Neural cell (in vitro differentiated cells): ENCODE measurements around the gene ACBD6. TPM values are rescaled to one million over a fixed set of nuclear protein-coding genes. Genes with fewer than 3 reads are reported as not detected.

Experiments used
- H2AFZ ChIP-seq: fragments of 200-600, 300-800 bp; sonication (generic), shearing (Covaris generic); 2 replicates; pipeline ENCODE4 v1.6.0; 2014; ENCODE audit warnings: low read depth, mild to moderate bottlenecking, antibody characterized with exemption, low read length, moderate library complexity
- H3F3A ChIP-seq: fragments of 200-600 bp; shearing (Covaris generic); 2 replicates; pipeline ENCODE4 v1.6.1; 2016; ENCODE audit warnings: mild to moderate bottlenecking, moderate library complexity, mixed read lengths, antibody characterized with exemption, low read length; ENCODE audit not compliant: insufficient read depth, poor library complexity, severe bottlenecking
- H3K27ac ChIP-seq: fragments of 200-600, 300-800 bp; sonication (generic), shearing (Covaris generic); 2 replicates; pipeline ENCODE4 v1.5.1; 2014; ENCODE audit warnings: mild to moderate bottlenecking, low read length, moderate library complexity
- H3K27me3 ChIP-seq: fragments of 300-800, 200-600 bp; sonication (generic), shearing (Covaris generic); 2 replicates; pipeline ENCODE4 v1.6.0; 2014; ENCODE audit warnings: mild to moderate bottlenecking, low read depth, low read length, moderate library complexity; ENCODE audit not compliant: insufficient read depth
- H3K36me3 ChIP-seq: fragments of 300-800, 200-600 bp; sonication (generic), shearing (Covaris generic); 2 replicates; pipeline ENCODE4 v1.5.1; 2014; ENCODE audit warnings: mild to moderate bottlenecking, antibody characterized with exemption, low read length, moderate library complexity; ENCODE audit not compliant: insufficient read depth
- H3K4me2 ChIP-seq: fragments of 300-800, 200-600 bp; sonication (generic), shearing (Covaris generic); 2 replicates; pipeline ENCODE4 v1.6.0; 2014; ENCODE audit warnings: mild to moderate bottlenecking, low read length
- H3K4me3 ChIP-seq: fragments of 300-800, 200-600 bp; sonication (generic), shearing (Covaris generic); 2 replicates; pipeline ENCODE4 v1.5.1; 2014; ENCODE audit warnings: mild to moderate bottlenecking, low read length, moderate library complexity
- H3K79me2 ChIP-seq: fragments of 200-600 bp; shearing (Covaris generic); replicated peaks from 2 replicates; pipeline ENCODE4 v1.6.0; 2014; ENCODE audit warnings: mild to moderate bottlenecking, low read length, moderate library complexity; ENCODE audit not compliant: insufficient read depth
- H3K9ac ChIP-seq: fragments of 300-800, 200-600 bp; sonication (generic), shearing (Covaris generic); 2 replicates; pipeline ENCODE4 v1.6.1; 2016; ENCODE audit warnings: mild to moderate bottlenecking, low read length, mixed read lengths
- H3K9me2 ChIP-seq: fragments of 200-600 bp; shearing (Covaris generic); 2 replicates; pipeline ENCODE4 v1.6.1; 2016; ENCODE audit warnings: mild to moderate bottlenecking, low read length, mixed read lengths; ENCODE audit not compliant: insufficient read depth
- H3K9me3 ChIP-seq: fragments of 200-600, 300-800 bp; sonication (generic), shearing (Covaris generic); 2 replicates; pipeline ENCODE4 v1.6.1; 2016; ENCODE audit warnings: mild to moderate bottlenecking, mixed run types, low read length, moderate library complexity, mixed read lengths
- H4K20me1 ChIP-seq: fragments of 200-600 bp; shearing (Covaris generic); 2 replicates; pipeline ENCODE4 v1.6.1; 2016; ENCODE audit warnings: mild to moderate bottlenecking, mixed run types; ENCODE audit not compliant: insufficient read depth
- CTCF ChIP-seq: fragments of 450-650 bp; IDR thresholded peaks from 2 replicates; pipeline ENCODE4 v1.5.1; 2014; ENCODE audit warnings: antibody characterized with exemption, mild to moderate bottlenecking, moderate library complexity; ENCODE audit not compliant: poor library complexity, severe bottlenecking
- EP300 ChIP-seq: fragments of 450-650 bp; conservative IDR thresholded peaks from 2 replicates; pipeline ENCODE4 v1.6.1; 2014; ENCODE audit warnings: antibody characterized with exemption, mild to moderate bottlenecking, moderate library complexity; ENCODE audit not compliant: poor library complexity, severe bottlenecking
- EZH2 ChIP-seq: fragments of 200-600, 300-800 bp; shearing (Covaris generic), sonication (generic); IDR thresholded peaks from 2 replicates; pipeline ENCODE4 v1.6.1; 2014; ENCODE audit warnings: antibody characterized with exemption, low read length, borderline replicate concordance, mild to moderate bottlenecking; ENCODE audit not compliant: insufficient read depth, poor library complexity, severe bottlenecking
- MXI1 ChIP-seq: fragments of 450-650 bp; conservative IDR thresholded peaks from 2 replicates; pipeline ENCODE4 v1.6.1; 2014; ENCODE audit warnings: antibody characterized with exemption, mild to moderate bottlenecking; ENCODE audit not compliant: poor library complexity, severe bottlenecking
- POLR2AphosphoS5 ChIP-seq: IDR thresholded peaks from 2 replicates; pipeline ENCODE4 v1.6.1; 2012
- RAD21 ChIP-seq: fragments of 450-650 bp; conservative IDR thresholded peaks from 2 replicates; pipeline ENCODE4 v1.6.1; 2014; ENCODE audit warnings: antibody characterized with exemption, mild to moderate bottlenecking, moderate library complexity
- REST ChIP-seq: IDR thresholded peaks from 2 replicates; pipeline ENCODE4 v1.6.1; 2012; ENCODE audit warnings: borderline replicate concordance
- SMC3 ChIP-seq: fragments of 450-650 bp; conservative IDR thresholded peaks from 2 replicates; pipeline ENCODE4 v1.6.1; 2014; ENCODE audit warnings: antibody characterized with exemption, mild to moderate bottlenecking, moderate library complexity; ENCODE audit not compliant: poor library complexity
- TAF1 ChIP-seq: IDR thresholded peaks from 2 replicates; pipeline ENCODE4 v1.6.1; 2012; ENCODE audit warnings: low read depth
- polyA plus RNA-seq: library from polyadenylated mRNA; depleted of rRNA; stranded (reverse); fragments of >200 nt; gene quantifications from 2 replicates; pipeline ENCODE4 v1.2.3, GENCODE V29; 2014

ACBD6 gene
- polyA plus RNA-seq, 1 donor from 2014 or later: 92.4 TPM

- no peaks in the 10 kb centered on the region for H4K20me1 ChIP-seq
- H3K4me3 ChIP-seq: no peak overlapping the region
- H3K36me3 ChIP-seq: no peaks in the 10 kb centered on the region
- peaks cover 2% of the 10 kb centered on the region for H3F3A ChIP-seq
- H3K4me2 ChIP-seq: no peak overlapping the region
- no peaks in the 10 kb centered on the region for H3K9me3 ChIP-seq
- H3K79me2 ChIP-seq: peaks cover 42% of the 10 kb centered on the region
- TF ChIP-seq TAF1 (no peak), MXI1 (no peak), POLR2AphosphoS5 (no peak), REST (no peak), EZH2 (no peak), RAD21 (no peak), EP300 (no peak), CTCF (no peak), SMC3 (no peak)
- no peaks in the 10 kb centered on the region for H3K27me3 ChIP-seq
- H3K27ac ChIP-seq: no peak overlapping the region
- no peak overlapping the region for H3K9ac ChIP-seq
- H2AFZ ChIP-seq: no peak overlapping the region
- H3K9me2 ChIP-seq: no peaks in the 10 kb centered on the region
Observed at GRCh38 chr1:180497826-180498225, 4.6 kb downstream of the ACBD6 start.

- Histone ChIP-seq H3K4me3 (no peak overlapping the region), H3K9me2 (no peaks in the 10 kb centered on the region), H4K20me1 (no peaks in the 10 kb centered on the region), H3K4me2 (no peak overlapping the region), H3K27ac (no peak overlapping the region), H3K79me2 (peaks cover 19% of the 10 kb centered on the region), H3K9me3 (no peaks in the 10 kb centered on the region), H2AFZ (no peak overlapping the region), H3K9ac (no peak overlapping the region), H3K27me3 (no peaks in the 10 kb centered on the region), H3K36me3 (no peaks in the 10 kb centered on the region), H3F3A (no peaks in the 10 kb centered on the region)
- no peak for TF ChIP-seq CTCF
- no peak for TF ChIP-seq POLR2AphosphoS5
- TF ChIP-seq EZH2: no peak
- no peak for TF ChIP-seq MXI1
- no peak for TF ChIP-seq TAF1
- TF ChIP-seq RAD21: no peak
- TF ChIP-seq SMC3: no peak
- TF ChIP-seq EP300: no peak
- no peak for TF ChIP-seq REST
Observed at GRCh38 chr1:180494370-180494769, 8.0 kb downstream of the ACBD6 start.
